GDM1 (cell line): ENCODE results near the gene TMEM42.

Source experiments
- DNase-seq: peaks from one replicate; lab custom pipeline; 2025; lab: John Stamatoyannopoulos, UW

TMEM42 gene

GRCh38 chr3:44910693-44911092, 49.0 kb downstream of the TMEM42 start:
- DNase-seq, result no peak

GRCh38 chr3:44913868-44914468, 52.3 kb downstream of the TMEM42 start:
- peak; percentile 32 for DNase-seq

GRCh38 chr3:44914936-44915335, 53.2 kb downstream of the TMEM42 start:
- DNase-seq, result peak; percentile 7
